Suppressor macrophage treated with lipopolysaccharide for 4 hours (primary cell): Measurements from ENCODE around the gene SMAD4.
"Not testable (repeated sequence)": the region's sequence is repeated elsewhere in the genome, so short reads cannot be mapped to it uniquely, and the experiment has no call there.

Source experiments
- DNase-seq: peaks from one replicate; pipeline ENCODE4 v3.0.0-alpha.2; 2020

The SMAD4 gene

DNA sequence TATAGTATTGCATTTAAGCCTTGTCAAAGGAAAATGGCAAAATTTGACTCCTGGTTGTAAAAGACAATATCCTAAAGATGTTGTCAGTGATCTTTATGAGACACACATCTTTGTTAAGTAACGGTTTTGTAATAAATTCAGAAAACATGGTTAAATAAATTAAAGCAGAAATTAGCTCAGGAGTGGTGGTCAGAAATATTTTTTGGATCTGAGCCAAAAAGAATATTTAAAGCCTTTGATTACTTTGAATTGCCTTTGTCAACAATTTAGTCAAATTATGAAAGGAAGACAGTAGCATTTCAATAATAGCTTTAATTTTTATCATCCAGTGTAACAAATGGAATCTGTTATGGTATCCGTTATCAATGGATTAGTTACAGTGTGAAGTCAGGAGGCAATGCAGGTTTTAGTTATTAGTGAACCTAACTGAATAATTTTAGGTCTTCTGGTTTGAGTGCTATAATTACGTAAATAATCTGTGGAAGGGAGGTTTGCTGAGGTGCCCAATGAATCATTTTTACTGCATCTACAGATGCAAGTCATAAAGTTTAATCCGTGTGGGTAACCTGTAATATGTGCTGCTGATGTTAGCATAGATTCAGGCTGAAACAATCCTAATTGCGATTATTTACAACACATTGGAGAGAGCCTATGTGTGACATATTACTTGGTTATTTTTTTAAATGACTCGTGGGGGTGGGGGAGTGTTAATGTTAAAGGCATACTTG is 42.7 kb downstream of the SMAD4 start:
- no peak for DNase-seq

GRCh38 chr18:51074605-51075004 is 44.6 kb downstream of the SMAD4 start:
- DNase-seq, result peak; percentile 54

GRCh38 chr18:51076503-51076902 is 46.5 kb downstream of the SMAD4 start:
- DNase-seq, result no peak

GRCh38 chr18:51077217-51077616 is 47.2 kb downstream of the SMAD4 start:
- DNase-seq, result no peak

- no peak for DNase-seq
Measured at GRCh38 chr18:51078026-51078425, 48.0 kb downstream of the SMAD4 start.

DNA sequence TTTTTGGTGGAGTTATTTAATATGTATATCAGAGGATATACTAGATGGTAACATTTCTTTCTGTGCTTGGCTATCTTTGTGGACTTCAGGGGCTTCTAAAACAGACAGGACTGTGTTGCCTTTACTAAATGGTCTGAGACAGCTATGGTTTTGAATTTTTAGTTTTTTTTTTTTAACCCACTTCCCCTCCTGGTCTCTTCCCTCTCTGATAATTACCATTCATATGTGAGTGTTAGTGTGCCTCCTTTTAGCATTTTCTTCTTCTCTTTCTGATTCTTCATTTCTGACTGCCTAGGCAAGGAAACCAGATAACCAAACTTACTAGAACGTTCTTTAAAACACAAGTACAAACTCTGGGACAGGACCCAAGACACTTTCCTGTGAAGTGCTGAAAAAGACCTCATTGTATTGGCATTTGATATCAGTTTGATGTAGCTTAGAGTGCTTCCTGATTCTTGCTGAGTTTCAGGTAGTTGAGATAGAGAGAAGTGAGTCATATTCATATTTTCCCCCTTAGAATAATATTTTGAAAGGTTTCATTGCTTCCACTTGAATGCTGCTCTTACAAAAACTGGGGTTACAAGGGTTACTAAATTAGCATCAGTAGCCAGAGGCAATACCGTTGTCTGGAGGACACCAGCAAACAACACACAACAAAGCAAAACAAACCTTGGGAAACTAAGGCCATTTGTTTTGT is 52.7 kb downstream of the SMAD4 start:
- DNase-seq, result no peak

- DNase-seq, result no peak
Measured at GRCh38 chr18:51083398-51083797, 53.4 kb downstream of the SMAD4 start.

DNA sequence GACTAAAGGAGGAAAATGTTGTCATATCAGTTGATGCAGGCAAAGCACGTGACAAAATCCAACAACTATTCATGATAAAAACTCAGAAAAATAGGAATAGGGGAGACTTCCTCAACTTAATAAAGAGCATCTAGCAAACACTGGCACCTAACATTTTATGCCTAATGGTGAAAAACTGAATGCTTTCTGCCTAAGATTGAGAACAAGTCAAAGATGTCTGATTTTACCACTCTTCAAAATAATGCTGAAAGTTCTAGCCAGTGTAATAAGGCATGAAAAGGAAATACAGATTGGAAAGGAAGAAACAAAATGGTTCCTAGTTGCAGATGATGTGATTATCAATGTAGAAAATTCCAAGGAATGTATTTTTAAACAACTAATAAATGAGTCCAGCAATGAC is 58.4 kb downstream of the SMAD4 start:
- no peak for DNase-seq

GRCh38 chr18:51089691-51090090 is 59.7 kb downstream of the SMAD4 start:
- DNase-seq, result no peak

GRCh38 chr18:51091270-51091669 is 61.3 kb downstream of the SMAD4 start:
- no peak for DNase-seq

- DNase-seq, result no peak
Measured at GRCh38 chr18:51092117-51092516, 62.1 kb downstream of the SMAD4 start.

- not testable (repeated sequence) for DNase-seq
Measured at GRCh38 chr18:51092967-51093366, 63.0 kb downstream of the SMAD4 start.

- DNase-seq, result no peak
Measured at GRCh38 chr18:51097021-51097822, 67.2 kb downstream of the SMAD4 start.

DNA sequence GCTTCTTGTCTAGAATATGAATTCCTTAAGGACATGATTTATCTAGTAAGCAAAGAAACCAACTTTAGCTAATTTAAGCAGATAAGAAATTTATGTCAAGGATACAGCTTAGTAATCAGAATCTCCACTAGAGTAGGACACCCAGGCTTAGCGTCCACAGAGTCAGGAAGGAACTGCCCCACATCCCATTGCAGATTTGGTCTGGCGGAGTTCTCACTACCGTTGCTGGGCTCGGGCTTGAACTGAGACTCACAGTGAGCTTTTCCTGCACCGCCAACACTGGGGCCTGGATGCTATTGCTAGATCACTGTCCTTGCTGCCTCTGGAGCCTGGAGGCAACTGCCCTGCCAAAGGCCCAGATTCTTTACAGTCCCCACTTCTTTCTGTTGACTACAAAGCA is 68.1 kb downstream of the SMAD4 start:
- DNase-seq, result no peak

DNA sequence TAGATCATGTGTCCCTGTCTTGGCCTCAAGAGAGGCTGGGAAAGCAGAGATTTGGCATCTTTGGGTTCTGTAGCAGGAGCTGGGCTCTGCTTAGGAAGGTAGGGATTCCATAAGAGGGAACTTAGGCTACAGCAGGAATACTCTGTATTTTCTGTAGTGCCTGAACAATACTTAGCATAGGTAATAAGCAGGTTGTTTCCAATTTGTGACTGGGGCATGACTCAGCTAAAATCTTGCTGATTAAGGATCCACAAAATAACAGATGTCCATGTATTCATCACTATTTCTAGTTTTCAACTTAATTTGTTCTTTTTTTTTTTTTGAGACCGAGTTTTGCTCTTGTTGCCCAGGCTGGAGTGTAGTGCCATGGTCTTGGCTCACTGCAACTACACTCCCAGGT is 68.5 kb downstream of the SMAD4 start:
- DNase-seq, result no peak

DNA sequence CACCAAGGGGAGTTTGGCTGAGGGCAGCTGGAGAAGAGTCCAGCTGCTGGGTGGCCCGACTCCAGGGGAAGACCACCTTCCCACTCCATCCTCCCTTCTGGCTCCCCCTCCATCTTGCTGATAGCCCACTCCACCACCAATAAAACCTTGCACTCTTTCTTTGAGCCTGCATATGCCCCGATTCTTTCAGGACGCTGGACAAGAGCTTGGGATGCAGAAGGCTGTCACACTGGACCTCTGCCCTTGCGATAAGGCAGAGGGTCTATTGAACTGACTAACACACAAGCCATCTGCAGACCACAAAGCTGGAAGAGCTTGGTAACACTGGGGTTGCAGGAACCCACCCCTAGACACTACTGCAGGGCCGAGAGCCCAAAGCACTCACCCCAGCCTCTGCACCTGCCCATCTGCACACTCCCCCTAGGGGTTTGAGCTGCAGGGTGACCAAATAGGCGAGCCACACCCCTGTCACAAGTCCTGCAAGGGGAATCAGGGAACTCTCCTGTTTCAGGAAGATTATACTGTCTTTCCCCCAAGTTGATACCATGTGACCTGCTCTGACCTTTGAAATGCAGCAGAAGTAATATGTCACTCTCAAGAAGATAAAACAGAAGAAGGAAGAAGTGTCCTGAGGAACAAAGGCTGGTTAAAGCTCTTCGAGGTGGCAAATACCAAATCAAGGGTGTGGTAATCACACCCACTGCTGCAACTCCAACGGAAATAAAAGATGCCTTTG is 70.5 kb downstream of the SMAD4 start:
- no peak for DNase-seq

- peak; percentile 52 for DNase-seq
Measured at GRCh38 chr18:51107082-51107481, 77.1 kb downstream of the SMAD4 start.

DNA sequence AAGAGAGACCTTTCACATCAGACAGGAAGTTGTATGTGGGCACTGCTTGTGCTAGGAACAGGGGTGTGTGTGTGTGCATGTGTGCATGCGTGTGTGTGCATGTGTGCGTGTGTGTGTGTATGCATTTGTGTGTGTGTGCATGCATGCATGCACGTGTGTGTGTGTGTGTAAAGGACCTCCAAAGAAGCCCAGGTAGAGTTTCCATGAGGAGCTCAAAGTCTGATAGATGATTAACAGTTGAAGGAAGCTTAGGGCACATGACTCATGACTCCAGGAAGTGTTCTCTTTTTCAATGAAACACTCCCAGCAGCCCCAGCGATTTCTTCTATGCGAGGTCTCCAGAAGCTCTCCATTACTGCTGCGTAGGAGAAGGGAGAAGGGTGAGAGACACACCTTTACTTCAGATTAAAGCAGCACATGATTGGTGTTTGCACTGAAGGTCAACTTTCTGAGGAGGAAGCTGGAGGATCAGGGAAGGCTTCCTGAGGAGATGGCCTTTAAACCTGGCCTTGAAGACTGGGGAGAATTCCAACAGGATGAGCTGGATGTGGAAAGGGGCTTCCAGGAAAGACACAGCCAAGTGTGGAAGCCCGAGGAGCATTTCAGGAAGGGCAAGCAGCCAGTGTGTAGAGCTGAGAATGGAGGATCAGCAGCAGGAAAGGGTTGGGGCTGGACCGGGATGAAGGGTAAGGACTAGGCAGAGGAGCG is 77.7 kb downstream of the SMAD4 start:
- no peak for DNase-seq

- DNase-seq, result no peak
Measured at GRCh38 chr18:51108330-51108729, 78.3 kb downstream of the SMAD4 start.

DNA sequence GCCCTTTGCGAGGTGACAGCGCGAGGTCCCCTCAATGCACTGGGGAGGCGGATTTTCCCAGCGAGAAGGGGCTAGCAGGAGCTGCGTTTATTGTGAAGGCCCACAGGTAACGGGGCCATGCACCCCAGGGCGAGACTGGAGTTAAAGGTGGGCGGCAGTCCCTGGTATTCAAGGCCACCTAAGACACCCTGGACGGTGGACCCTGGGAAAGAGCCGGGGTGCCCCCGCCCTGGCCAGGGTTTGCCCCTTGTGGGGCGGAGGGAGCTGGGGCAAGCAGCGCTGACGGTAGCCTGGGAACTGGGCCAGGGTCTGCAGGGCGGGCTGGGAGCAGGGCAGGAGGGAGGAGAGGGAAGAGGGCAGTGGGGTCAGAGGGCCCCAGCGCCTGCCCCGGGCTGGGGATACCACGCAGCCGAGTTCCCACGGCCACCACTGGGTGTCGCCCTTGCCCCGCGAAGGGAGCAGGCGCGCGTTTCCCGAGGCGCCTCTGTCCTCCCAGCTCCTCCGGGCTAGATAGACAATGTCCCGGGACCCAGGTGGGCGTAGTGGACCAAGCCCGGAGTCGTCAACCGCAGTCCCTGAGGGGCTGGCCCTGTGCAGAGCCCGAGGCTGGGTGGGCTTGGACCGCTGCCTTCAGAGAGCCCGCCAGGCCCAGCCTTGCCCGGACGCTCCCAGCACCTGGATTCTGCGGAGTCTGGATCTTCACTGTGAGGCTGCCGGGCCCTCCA is 80.2 kb downstream of the SMAD4 start:
- DNase-seq, result peak; percentile 76

- not testable (repeated sequence) for DNase-seq
Measured at GRCh38 chr18:51111633-51112355, 81.8 kb downstream of the SMAD4 start.
